ENCODE data around the gene TGIF1.

TGIF1 gene

GRCh38 chr18:3451183-3451988 lies 1.4 kb downstream of the TGIF1 start:
- H3K4me1 ChIP-seq (ENCODE audit: control insufficient read depth in 1 of 2, insufficient read depth in 2 of 2, low read length in 2 of 2) = peaks cover 16 to 18% of the 10 kb centered on the region in 2 donors
- no peaks in the 10 kb centered on the region for H3K9me3 ChIP-seq (ENCODE audit: control insufficient read depth in 1 of 2, low read length in 2 of 2)
- peak overlapping the region; percentile 100 for H3K27ac ChIP-seq (ENCODE audit: low read length)
- H3K4me3 ChIP-seq (ENCODE audit: low read depth in 1 of 2, low read length in 2 of 2) = peak overlapping the region; percentile 84 to 96
- H3K36me3 ChIP-seq (ENCODE audit: control insufficient read depth in 1 of 2, insufficient read depth in 2 of 2, low read length in 2 of 2) = peaks cover 5 to 25% of the 10 kb centered on the region in 2 donors
- no peaks in the 10 kb centered on the region for H3K27me3 ChIP-seq (ENCODE audit: low read depth, low read length)

DNA sequence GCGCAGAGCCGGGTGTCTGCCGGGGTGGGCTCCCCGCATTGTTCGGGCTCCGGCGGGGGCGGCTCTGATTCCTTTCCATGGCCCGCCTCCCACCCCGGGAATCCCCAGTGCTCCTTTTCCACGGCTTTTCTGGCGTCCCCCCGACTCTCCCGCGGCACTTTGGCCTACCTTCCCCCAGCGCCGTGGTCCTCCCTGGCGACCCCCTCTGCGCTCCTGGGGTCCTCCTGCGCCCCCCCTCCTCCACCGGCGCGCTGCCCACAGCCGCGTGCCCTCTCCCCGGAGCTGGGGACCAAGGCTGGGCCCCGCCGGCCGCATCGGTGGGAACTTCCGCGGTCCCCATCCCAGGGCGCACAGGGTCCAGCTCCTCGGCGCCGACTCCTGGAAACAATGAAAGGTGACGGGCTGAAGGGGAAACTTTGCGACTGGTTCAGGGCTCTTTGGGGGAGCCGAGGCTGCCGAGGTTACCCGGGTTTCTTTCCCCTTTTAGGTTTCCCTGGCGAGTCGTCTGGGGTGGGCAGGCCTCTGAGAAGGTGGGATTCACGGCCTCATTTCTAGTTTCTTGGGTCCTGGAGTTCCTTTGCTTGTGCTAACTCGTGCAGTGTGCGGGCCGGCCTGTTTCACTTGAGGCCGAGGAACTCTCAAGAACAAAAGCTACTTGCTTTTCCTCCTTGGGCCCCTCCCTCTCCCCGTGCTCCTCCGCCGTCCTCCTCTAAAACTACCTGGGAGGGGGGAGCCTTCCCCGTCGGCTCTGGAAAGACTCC lies 2.2 kb downstream of the TGIF1 start:
- H3K4me1 ChIP-seq (ENCODE audit: control insufficient read depth in 1 of 2, insufficient read depth in 2 of 2, low read length in 2 of 2) = peaks cover 16% of the 10 kb centered on the region in 2 donors
- H3K27ac ChIP-seq (ENCODE audit: low read length) = peak overlapping the region; percentile 100
- H3K4me3 ChIP-seq (ENCODE audit: low read depth in 1 of 2, low read length in 2 of 2) = peak overlapping the region; percentile 84 to 96
- peaks cover 12 to 30% of the 10 kb centered on the region in 2 donors for H3K36me3 ChIP-seq (ENCODE audit: control insufficient read depth in 1 of 2, insufficient read depth in 2 of 2, low read length in 2 of 2)
- H3K9me3 ChIP-seq (ENCODE audit: control insufficient read depth in 1 of 2, low read length in 2 of 2) = no peaks in the 10 kb centered on the region
- no peaks in the 10 kb centered on the region for H3K27me3 ChIP-seq (ENCODE audit: low read depth, low read length)

- H3K36me3 ChIP-seq (ENCODE audit: control insufficient read depth in 1 of 2, insufficient read depth in 2 of 2, low read length in 2 of 2) = peaks cover 19 to 33% of the 10 kb centered on the region in 2 donors
- H3K4me3 ChIP-seq (ENCODE audit: low read depth in 1 of 2, low read length in 2 of 2) = peak overlapping the region; percentile 84 to 96
- peaks cover 16% of the 10 kb centered on the region in 2 donors for H3K4me1 ChIP-seq (ENCODE audit: control insufficient read depth in 1 of 2, insufficient read depth in 2 of 2, low read length in 2 of 2)
- peak overlapping the region; percentile 100 for H3K27ac ChIP-seq (ENCODE audit: low read length)
- no peaks in the 10 kb centered on the region for H3K27me3 ChIP-seq (ENCODE audit: low read depth, low read length)
- H3K9me3 ChIP-seq (ENCODE audit: control insufficient read depth in 1 of 2, low read length in 2 of 2) = no peaks in the 10 kb centered on the region
These were observed 3.0 kb downstream of the TGIF1 start for GRCh38 chr18:3452750-3453539.

DNA sequence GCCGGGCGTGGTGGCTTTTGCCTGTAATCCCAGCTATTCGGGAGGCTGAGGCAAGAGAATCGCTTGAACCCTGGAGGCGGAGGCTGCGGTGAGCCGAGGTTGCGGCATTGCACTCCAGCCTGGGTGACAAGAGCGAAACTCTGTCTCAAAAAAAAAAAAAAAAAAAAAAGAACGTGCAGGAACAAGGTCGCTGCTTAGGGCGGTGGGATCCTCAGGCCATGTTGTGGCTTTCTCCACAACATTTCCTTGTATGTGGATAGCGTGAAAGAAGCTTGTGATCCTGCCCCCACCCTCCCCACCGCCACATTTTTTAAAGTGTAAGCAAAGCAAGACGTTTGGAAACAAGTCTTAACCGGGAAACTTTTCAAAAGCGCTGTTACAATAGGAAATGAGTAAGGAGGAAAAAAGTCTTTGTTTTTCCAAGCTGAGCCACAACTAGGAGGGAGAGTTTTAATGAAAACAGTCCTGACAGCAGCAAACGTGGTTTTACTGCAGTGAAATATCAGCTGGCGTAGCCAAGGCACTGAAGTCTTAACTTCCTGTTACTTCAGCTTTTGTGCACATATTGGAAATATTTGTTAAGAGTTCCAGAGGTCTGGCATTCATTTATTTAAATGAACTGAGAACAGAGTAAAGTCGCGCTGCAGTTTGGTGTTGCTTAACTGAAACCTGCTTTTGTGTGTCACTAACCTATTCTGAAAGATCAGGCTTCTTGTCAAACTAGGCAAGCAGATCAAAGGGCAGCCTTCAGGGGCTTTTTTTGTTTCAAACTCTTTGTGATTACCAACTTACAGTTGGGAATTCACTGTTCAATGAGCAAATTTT lies 3.8 kb downstream of the TGIF1 start:
- H3K4me1 ChIP-seq (ENCODE audit: control insufficient read depth in 1 of 2, insufficient read depth in 2 of 2, low read length in 2 of 2) = peaks cover 20% of the 10 kb centered on the region in 2 donors
- no peaks in the 10 kb centered on the region for H3K27me3 ChIP-seq (ENCODE audit: low read depth, low read length)
- H3K4me3 ChIP-seq (ENCODE audit: low read depth in 1 of 2, low read length in 2 of 2) = peak overlapping the region; percentile 84 to 96
- no peaks in the 10 kb centered on the region for H3K9me3 ChIP-seq (ENCODE audit: control insufficient read depth in 1 of 2, low read length in 2 of 2)
- H3K36me3 ChIP-seq (ENCODE audit: control insufficient read depth in 1 of 2, insufficient read depth in 2 of 2, low read length in 2 of 2) = peaks cover 27 to 29% of the 10 kb centered on the region in 2 donors
- H3K27ac ChIP-seq (ENCODE audit: low read length) = peak overlapping the region; percentile 100

- Histone ChIP-seq H3K4me1 (ENCODE audit: control insufficient read depth in 1 of 2, insufficient read depth in 2 of 2, low read length in 2 of 2) (peaks cover 22 to 24% of the 10 kb centered on the region in 2 donors), H3K36me3 (ENCODE audit: control insufficient read depth in 1 of 2, insufficient read depth in 2 of 2, low read length in 2 of 2) (peaks cover 29 to 32% of the 10 kb centered on the region in 2 donors), H3K9me3 (ENCODE audit: control insufficient read depth in 1 of 2, low read length in 2 of 2) (no peaks in the 10 kb centered on the region), H3K27me3 (ENCODE audit: low read depth, low read length) (no peaks in the 10 kb centered on the region), H3K27ac (ENCODE audit: low read length) (peak overlapping the region; percentile 100), H3K4me3 (ENCODE audit: low read depth in 1 of 2, low read length in 2 of 2) (peak overlapping the region; percentile 84 to 96)
These were observed 4.6 kb downstream of the TGIF1 start for GRCh38 chr18:3454365-3455089.

- no peaks in the 10 kb centered on the region for H3K27me3 ChIP-seq (ENCODE audit: low read depth, low read length)
- H3K27ac ChIP-seq (ENCODE audit: low read length) = peak overlapping the region; percentile 100
- no peaks in the 10 kb centered on the region for H3K9me3 ChIP-seq (ENCODE audit: control insufficient read depth in 1 of 2, low read length in 2 of 2)
- peaks cover 26 to 32% of the 10 kb centered on the region in 2 donors for H3K36me3 ChIP-seq (ENCODE audit: control insufficient read depth in 1 of 2, insufficient read depth in 2 of 2, low read length in 2 of 2)
- peak overlapping the region in 1 of 2 donors; percentile 96 for H3K4me3 ChIP-seq (ENCODE audit: low read depth in 1 of 2, low read length in 2 of 2)
- peaks cover 22 to 24% of the 10 kb centered on the region in 2 donors for H3K4me1 ChIP-seq (ENCODE audit: control insufficient read depth in 1 of 2, insufficient read depth in 2 of 2, low read length in 2 of 2)
These were observed 5.2 kb downstream of the TGIF1 start for GRCh38 chr18:3455090-3455635.

GRCh38 chr18:3455907-3456685 lies 6.1 kb downstream of the TGIF1 start:
- Histone ChIP-seq H3K4me3 (ENCODE audit: low read depth in 1 of 2, low read length in 2 of 2) (peak overlapping the region in 1 of 2 donors; percentile 27), H3K27ac (ENCODE audit: low read length) (peak overlapping the region; percentile 100), H3K4me1 (ENCODE audit: control insufficient read depth in 1 of 2, insufficient read depth in 2 of 2, low read length in 2 of 2) (peaks cover 22 to 24% of the 10 kb centered on the region in 2 donors), H3K27me3 (ENCODE audit: low read depth, low read length) (no peaks in the 10 kb centered on the region), H3K9me3 (ENCODE audit: control insufficient read depth in 1 of 2, low read length in 2 of 2) (peaks cover 0 to 7% of the 10 kb centered on the region in 2 donors), H3K36me3 (ENCODE audit: control insufficient read depth in 1 of 2, insufficient read depth in 2 of 2, low read length in 2 of 2) (peaks cover 26 to 35% of the 10 kb centered on the region in 2 donors)

DNA sequence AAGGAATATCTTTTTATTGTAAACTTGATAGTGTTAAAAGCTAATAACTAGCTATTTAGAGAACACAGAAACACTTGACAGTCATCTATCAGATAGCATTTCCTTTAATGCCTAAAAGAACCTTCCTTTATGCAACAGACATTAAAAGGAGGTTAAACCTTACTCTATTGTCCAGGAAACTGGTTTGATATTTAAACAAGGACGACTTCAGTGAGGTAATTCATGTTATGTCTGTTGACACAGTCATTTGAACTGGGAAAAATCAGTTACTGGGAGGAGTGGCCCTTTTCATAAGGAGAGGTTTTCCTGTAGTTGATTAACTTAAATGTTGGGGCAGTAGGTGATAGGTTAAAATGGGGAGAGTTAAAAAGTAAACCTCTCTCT lies 6.7 kb downstream of the TGIF1 start:
- H3K4me1 ChIP-seq (ENCODE audit: control insufficient read depth in 1 of 2, insufficient read depth in 2 of 2, low read length in 2 of 2) = peaks cover 22 to 24% of the 10 kb centered on the region in 2 donors
- peak overlapping the region; percentile 100 for H3K27ac ChIP-seq (ENCODE audit: low read length)
- no peak overlapping the region for H3K4me3 ChIP-seq (ENCODE audit: low read depth in 1 of 2, low read length in 2 of 2)
- H3K9me3 ChIP-seq (ENCODE audit: control insufficient read depth in 1 of 2, low read length in 2 of 2) = peaks cover 0 to 7% of the 10 kb centered on the region in 2 donors
- no peaks in the 10 kb centered on the region for H3K27me3 ChIP-seq (ENCODE audit: low read depth, low read length)
- peaks cover 24 to 35% of the 10 kb centered on the region in 2 donors for H3K36me3 ChIP-seq (ENCODE audit: control insufficient read depth in 1 of 2, insufficient read depth in 2 of 2, low read length in 2 of 2)

DNA sequence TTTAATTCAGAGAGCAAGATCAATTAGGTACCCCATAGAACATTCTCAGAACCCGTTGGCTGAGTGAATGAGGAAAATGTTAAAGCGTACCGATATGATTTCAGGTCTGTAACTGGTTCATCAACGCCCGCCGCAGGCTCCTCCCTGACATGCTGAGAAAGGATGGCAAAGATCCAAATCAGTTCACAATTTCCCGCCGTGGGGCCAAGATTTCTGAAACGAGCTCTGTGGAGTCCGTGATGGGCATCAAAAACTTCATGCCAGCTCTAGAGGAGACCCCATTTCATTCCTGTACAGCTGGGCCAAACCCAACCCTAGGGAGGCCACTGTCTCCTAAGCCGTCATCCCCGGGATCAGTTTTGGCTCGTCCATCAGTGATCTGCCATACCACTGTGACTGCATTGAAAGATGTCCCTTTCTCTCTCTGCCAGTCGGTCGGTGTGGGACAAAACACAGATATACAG lies 7.3 kb downstream of the TGIF1 start:
- H3K27ac ChIP-seq (ENCODE audit: low read length) = peak overlapping the region; percentile 47
- peaks cover 0 to 7% of the 10 kb centered on the region in 2 donors for H3K9me3 ChIP-seq (ENCODE audit: control insufficient read depth in 1 of 2, low read length in 2 of 2)
- no peaks in the 10 kb centered on the region for H3K27me3 ChIP-seq (ENCODE audit: low read depth, low read length)
- H3K36me3 ChIP-seq (ENCODE audit: control insufficient read depth in 1 of 2, insufficient read depth in 2 of 2, low read length in 2 of 2) = peaks cover 22 to 35% of the 10 kb centered on the region in 2 donors
- peaks cover 22 to 24% of the 10 kb centered on the region in 2 donors for H3K4me1 ChIP-seq (ENCODE audit: control insufficient read depth in 1 of 2, insufficient read depth in 2 of 2, low read length in 2 of 2)
- no peak overlapping the region for H3K4me3 ChIP-seq (ENCODE audit: low read depth in 1 of 2, low read length in 2 of 2)
